Activated T-helper 1 cell treated with anti-CD3 and anti-CD28 coated beads, Interleukin-12 subunit alpha, Interleukin-12 subunit beta, Interleukin-2, Interleukin-4 antibody, amounts not matched to agents 30 ng/mL and 10 ng/mL and 1 ng/mL, durations not matched to agents 14 hours and 24 hours and 36 hours (primary cell): Measurements from ENCODE around the gene PGK1. TPM values are rescaled to one million over a fixed set of nuclear protein-coding genes. Genes with fewer than 3 reads are reported as not detected.
"Not testable (repeated sequence)": the region's sequence is repeated elsewhere in the genome, so short reads cannot be mapped to it uniquely, and the experiment has no call there.

Experiments
- DNase-seq: peaks from one replicate; pipeline ENCODE4 v3.0.0; 2021; ENCODE audit warnings: low spot score
- H3K27ac Mint-ChIP-seq: one replicate; pipeline ENCODE4 v1.8.0; 2021; ENCODE audit warnings: mild to moderate bottlenecking, mixed read lengths
- H3K27me3 Mint-ChIP-seq: one replicate; pipeline ENCODE4 v1.8.0; 2022; ENCODE audit warnings: mild to moderate bottlenecking, moderate library complexity, mixed read lengths; ENCODE audit not compliant: insufficient read depth
- H3K36me3 Mint-ChIP-seq: one replicate; pipeline ENCODE4 v1.8.0; 2021; ENCODE audit warnings: low read depth, mixed read lengths
- H3K4me1 Mint-ChIP-seq: one replicate; pipeline ENCODE4 v1.8.0; 2021; ENCODE audit warnings: low read depth, mixed read lengths
- H3K4me3 Mint-ChIP-seq: one replicate; pipeline ENCODE4 v1.8.0; 2021; ENCODE audit warnings: mild to moderate bottlenecking, moderate library complexity, mixed read lengths
- H3K9me3 Mint-ChIP-seq: one replicate; pipeline ENCODE4 v1.8.0; 2021; ENCODE audit warnings: mixed read lengths
- intact Hi-C: fragments of 100-400 bp; cut with micrococcal nuclease; formaldehyde crosslinking; loops from one replicate; pipeline ENCODE4 v1.15.1; 2024
- total RNA-seq: library from RNA; stranded (reverse); gene quantifications from 2 replicates; pipeline ENCODE4 v1.2.3, GENCODE V29; 2022

PGK1 gene
- total RNA-seq, 1 donor from 2014 or later, result 799 TPM

- H3K36me3 Mint-ChIP-seq, intact Hi-C loops, H3K4me3 Mint-ChIP-seq, H3K27ac Mint-ChIP-seq, DNase-seq, H3K4me1 Mint-ChIP-seq, H3K27me3 Mint-ChIP-seq: not testable (repeated sequence)
- peaks cover 14% of the 10 kb centered on the region for H3K9me3 Mint-ChIP-seq
Observed at GRCh38 chrX:78157846-78158245, 53.8 kb downstream of the PGK1 start.

- intact Hi-C loops, H3K27me3 Mint-ChIP-seq, H3K4me1 Mint-ChIP-seq, DNase-seq, H3K4me3 Mint-ChIP-seq, H3K27ac Mint-ChIP-seq, H3K36me3 Mint-ChIP-seq, H3K9me3 Mint-ChIP-seq: not testable (repeated sequence)
Observed at GRCh38 chrX:78160711-78161110, 56.7 kb downstream of the PGK1 start.

- H3K4me3 Mint-ChIP-seq, H3K9me3 Mint-ChIP-seq, DNase-seq, H3K27me3 Mint-ChIP-seq, H3K4me1 Mint-ChIP-seq, intact Hi-C loops, H3K27ac Mint-ChIP-seq, H3K36me3 Mint-ChIP-seq: not testable (repeated sequence)
Observed at GRCh38 chrX:78163175-78163574, 59.1 kb downstream of the PGK1 start.

- H3K4me3 Mint-ChIP-seq, result no peak overlapping the region
- peaks cover 8% of the 10 kb centered on the region for H3K9me3 Mint-ChIP-seq
- H3K27me3 Mint-ChIP-seq, result peaks cover 2% of the 10 kb centered on the region
- H3K4me1 Mint-ChIP-seq, result peaks cover 5% of the 10 kb centered on the region
- no peak overlapping the region for H3K27ac Mint-ChIP-seq
- no peak for DNase-seq
- H3K36me3 Mint-ChIP-seq, result peaks cover 5% of the 10 kb centered on the region
- intact Hi-C loops, result no loop called here
Observed at GRCh38 chrX:78165425-78165824, 61.4 kb downstream of the PGK1 start.

GRCh38 chrX:78168065-78168464, 64.0 kb downstream of the PGK1 start:
- intact Hi-C loops, result no loop called here
- H3K27ac Mint-ChIP-seq, result no peak overlapping the region
- no peaks in the 10 kb centered on the region for H3K27me3 Mint-ChIP-seq
- H3K4me3 Mint-ChIP-seq, result no peak overlapping the region
- H3K4me1 Mint-ChIP-seq, result no peaks in the 10 kb centered on the region
- no peaks in the 10 kb centered on the region for H3K36me3 Mint-ChIP-seq
- DNase-seq, result no peak
- H3K9me3 Mint-ChIP-seq, result no peaks in the 10 kb centered on the region

Other genes with a start within 250 kb of the PGK1 start
- 44.4 and 46.2 TPM in 2 replicates for gene MAGT1, start 208.8 kb upstream of the PGK1 start, total RNA-seq
- gene COX7B, start 204.8 kb upstream of the PGK1 start, total RNA-seq, result 272 and 286 TPM in 2 replicates
- gene ATP7A, start 193.6 kb upstream of the PGK1 start, total RNA-seq, result 6.1 and 6.9 TPM in 2 replicates
- 0.39 and 0.47 TPM in 2 replicates for gene PGAM4, start 134.6 kb upstream of the PGK1 start, total RNA-seq
- gene TAF9B, start 35.4 kb downstream of the PGK1 start, total RNA-seq, result 14.9 and 15.0 TPM in 2 replicates
- 13.9 and 14.2 TPM in 2 replicates for gene CYSLTR1, start 223.4 kb downstream of the PGK1 start, total RNA-seq